GM23338 (cell line): ENCODE data around the gene ERBB4. TPM values are rescaled to one million over a fixed set of nuclear protein-coding genes. Genes with fewer than 3 reads are reported as not detected.

Source experiments
- ATAC-seq: fragments of 200-7000 bp; cut with Tn5 transposase; 3 replicates; pipeline ENCODE4 v1.9.1; 2020
- DNase-seq: peaks from one replicate; pipeline ENCODE4 v3.0.0-alpha.2; 2015; ENCODE audit warnings: low spot score
- H2AFZ ChIP-seq: fragments of 200-600 bp; sonication (generic); 2 replicates; pipeline ENCODE4 v1.8.0; 2016; ENCODE audit warnings: antibody characterized with exemption, mild to moderate bottlenecking, moderate library complexity
- H3F3A ChIP-seq: fragments of 200-600 bp; sonication (generic); replicated peaks from 2 replicates; pipeline ENCODE4 v1.8.0; 2017; ENCODE audit warnings: antibody characterized with exemption, mixed run types, low read depth
- H3K27ac ChIP-seq: fragments of 200-600 bp; sonication (generic); 2 replicates; pipeline ENCODE4 v1.6.1; 2016; ENCODE audit warnings: low read depth
- H3K27me3 ChIP-seq: fragments of 200-600 bp; sonication (generic); 2 replicates; pipeline ENCODE4 v1.8.0; 2016; ENCODE audit warnings: mild to moderate bottlenecking, mixed run types, moderate library complexity; ENCODE audit not compliant: insufficient read depth
- H3K36me3 ChIP-seq: fragments of 200-600 bp; sonication (generic); 2 replicates; pipeline ENCODE4 v1.8.0; 2016; ENCODE audit warnings: mild to moderate bottlenecking; ENCODE audit not compliant: insufficient read depth
- H3K4me1 ChIP-seq: fragments of 200-600 bp; sonication (generic); 2 replicates; pipeline ENCODE4 v1.8.0; 2016; ENCODE audit warnings: mild to moderate bottlenecking, moderate library complexity; ENCODE audit not compliant: insufficient read depth
- H3K4me2 ChIP-seq: fragments of 200-600 bp; sonication (generic); 2 replicates; pipeline ENCODE4 v1.7.1; 2017; ENCODE audit warnings: mixed run types
- H3K4me3 ChIP-seq: fragments of 200-600 bp; sonication (generic); 2 replicates; pipeline ENCODE4 v1.6.1; 2016; ENCODE audit warnings: mixed run types
- H3K79me2 ChIP-seq: fragments of 200-600 bp; sonication (generic); replicated peaks from 2 replicates; pipeline ENCODE4 v1.8.0; 2017; ENCODE audit warnings: mild to moderate bottlenecking; ENCODE audit not compliant: insufficient read depth
- H3K9me2 ChIP-seq: fragments of 200-600 bp; sonication (generic); 2 replicates; pipeline ENCODE4 v1.8.0; 2017; ENCODE audit not compliant: insufficient read depth
- H4K20me1 ChIP-seq: fragments of 200-600 bp; sonication (generic); replicated peaks from 2 replicates; pipeline ENCODE4 v1.8.0; 2017; ENCODE audit warnings: mild to moderate bottlenecking; ENCODE audit not compliant: insufficient read depth
- H3K27ac Mint-ChIP-seq: 2 replicates; pipeline ENCODE4 v1.8.0; 2020; ENCODE audit warnings: inconsistent platforms, mild to moderate bottlenecking, moderate library complexity, mixed read lengths
- H3K27me3 Mint-ChIP-seq: 3 replicates; pipeline ENCODE4 v1.8.0; 2022; ENCODE audit warnings: low read depth, mild to moderate bottlenecking, moderate library complexity, mixed read lengths, inconsistent platforms; ENCODE audit not compliant: insufficient read depth, poor library complexity
- H3K36me3 Mint-ChIP-seq: 3 replicates; pipeline ENCODE4 v1.8.0; 2021; ENCODE audit warnings: low read depth, mild to moderate bottlenecking, inconsistent platforms, moderate library complexity, mixed read lengths
- H3K4me1 Mint-ChIP-seq: 3 replicates; pipeline ENCODE4 v1.8.0; 2020; ENCODE audit warnings: mild to moderate bottlenecking, inconsistent platforms, mixed read lengths
- H3K4me3 Mint-ChIP-seq: 3 replicates; pipeline ENCODE4 v1.8.0; 2021; ENCODE audit warnings: moderate library complexity, mild to moderate bottlenecking, inconsistent platforms, mixed read lengths
- H3K9me3 Mint-ChIP-seq: 3 replicates; pipeline ENCODE4 v1.8.0; 2020; ENCODE audit warnings: moderate library complexity, mild to moderate bottlenecking, inconsistent platforms, mixed read lengths
- CREB1 ChIP-seq: fragments of 250-450 bp; sonication (Bioruptor Pico); IDR thresholded peaks from 2 replicates; pipeline ENCODE4 v1.5.0; 2020; ENCODE audit warnings: low read depth, mild to moderate bottlenecking, moderate library complexity
- CTCF ChIP-seq, 2 experiments: fragments of 200-600 bp in 1 of 2; sonication (generic) in 1 of 2; conservative IDR thresholded peaks; 2 replicates each; pipeline versions ENCODE4 v1.5.1 to v1.6.1; 2016 to 2017; ENCODE audit warnings: antibody characterized with exemption in 2 of 2, low read depth in 2 of 2, mild to moderate bottlenecking in 2 of 2, moderate library complexity in 1 of 2
- ETS1 ChIP-seq: IDR thresholded peaks from 2 replicates; pipeline ENCODE4 v1.6.1; 2016; ENCODE audit warnings: antibody characterized with exemption
- EZH2 ChIP-seq: fragments of 200-600 bp; sonication (generic); IDR thresholded peaks from one replicate; pipeline ENCODE4 v1.8.0; 2017; ENCODE audit warnings: antibody characterized with exemption, mild to moderate bottlenecking, low read depth; ENCODE audit not compliant: unreplicated experiment
- JUNB ChIP-seq: IDR thresholded peaks from one replicate; pipeline ENCODE4 v1.6.1; 2016; ENCODE audit warnings: antibody characterized with exemption; ENCODE audit not compliant: unreplicated experiment
- NANOG ChIP-seq: IDR thresholded peaks from 2 replicates; pipeline ENCODE4 v1.6.1; 2016; ENCODE audit warnings: antibody characterized with exemption, borderline replicate concordance
- POLR2AphosphoS5 ChIP-seq: IDR thresholded peaks from 2 replicates; pipeline ENCODE4 v1.6.1; 2016; ENCODE audit warnings: antibody characterized with exemption, low read depth
- REST ChIP-seq: IDR thresholded peaks from one replicate; pipeline ENCODE4 v1.6.1; 2018; ENCODE audit warnings: antibody characterized with exemption; ENCODE audit not compliant: unreplicated experiment
- ZNF462 ChIP-seq: fragments of 250-450 bp; sonication (Bioruptor Pico); IDR thresholded peaks from 2 replicates; pipeline ENCODE4 v1.5.0; 2020; ENCODE audit warnings: mild to moderate bottlenecking, moderate library complexity
- polyA plus RNA-seq: library from polyadenylated mRNA; unstranded; fragments of >200 nt; fragmentation: Nextera tagmentation; extraction: Ambion mirVana; gene quantifications from 2 replicates; pipeline ENCODE4 v1.2.1, GENCODE V29; 2016
- total RNA-seq: library from RNA; depleted of rRNA; stranded (reverse); fragments of >200 nt; shearing (Covaris generic); gene quantifications from 2 replicates; pipeline ENCODE4 v1.2.3, GENCODE V29; 2014

ERBB4 gene
- total and polyA plus RNA-seq, 2 experiments from 2014 or later: 0.73 to 1.1 TPM

- Mint-ChIP-seq H3K27me3 (no peaks in the 10 kb centered on the region), H3K27ac (no peak overlapping the region)
- no peak for DNase-seq
Observed at GRCh38 chr2:211963969-211964368, 574.6 kb downstream of the ERBB4 start.

More at GRCh38 chr2:211963969-211964368, 574.6 kb downstream of the ERBB4 start:
- Histone ChIP-seq H4K20me1 (no peaks in the 10 kb centered on the region), H3K4me3 (no peak overlapping the region), H3K4me2 (no peak overlapping the region), H3K9me2 (no peaks in the 10 kb centered on the region), H3K36me3 (no peaks in the 10 kb centered on the region), H3K4me1 (no peaks in the 10 kb centered on the region), H3F3A (no peaks in the 10 kb centered on the region), H2AFZ (no peak overlapping the region), H3K27ac (no peak overlapping the region), H3K79me2 (no peaks in the 10 kb centered on the region), H3K27me3 (no peaks in the 10 kb centered on the region)
- H3K36me3 Mint-ChIP-seq: no peaks in the 10 kb centered on the region
- no peaks in the 10 kb centered on the region for H3K9me3 Mint-ChIP-seq
- no peak for TF ChIP-seq JUNB
- TF ChIP-seq NANOG: no peak
- TF ChIP-seq EZH2: no peak
- TF ChIP-seq CTCF (conservative IDR thresholded peaks at IDR 0.05; ENCODE audit: low read depth in 2 of 2): no peak
- no peak for TF ChIP-seq CREB1 (CRISPR knock-in tag)
- no peak for TF ChIP-seq ETS1
- TF ChIP-seq REST: no peak
- TF ChIP-seq ZNF462 (CRISPR knock-in tag): no peak
- TF ChIP-seq POLR2AphosphoS5: no peak
- no peak for ATAC-seq
- H3K4me1 Mint-ChIP-seq: no peaks in the 10 kb centered on the region
- no peak overlapping the region for H3K4me3 Mint-ChIP-seq
